Measurements from ENCODE around the gene MTARC1. TPM values are rescaled to one million over a fixed set of nuclear protein-coding genes. Genes with fewer than 3 reads are reported as not detected.

Gene MTARC1
- not detected in 2 replicates for total RNA-seq

- intact Hi-C loops (cut with micrococcal nuclease) = no loop called here
These were observed at the start of gene MTARC1 for GRCh38 chr1:220786337-220787068. Gene MTARC1 (plus strand): TSS chr1:220786913. CDS start chr1:220786945, 32 bp downstream.

GRCh38 chr1:220741349-220741748 lies 45.4 kb upstream of the MTARC1 start:
- intact Hi-C loops (cut with micrococcal nuclease) = no loop called here

- intact Hi-C loops (cut with micrococcal nuclease) = no loop called here
These were observed 44.9 kb upstream of the MTARC1 start for GRCh38 chr1:220741825-220742224.

- intact Hi-C loops (cut with micrococcal nuclease) = no loop called here
These were observed 44.2 kb upstream of the MTARC1 start for GRCh38 chr1:220742520-220742919.

- intact Hi-C loops (cut with micrococcal nuclease) = no loop called here
These were observed 39.9 kb upstream of the MTARC1 start for GRCh38 chr1:220746851-220747250.

GRCh38 chr1:220747437-220748088 lies 39.1 kb upstream of the MTARC1 start:
- intact Hi-C loops (cut with micrococcal nuclease) = no loop called here

GRCh38 chr1:220748089-220748934 lies 38.4 kb upstream of the MTARC1 start, which contains the start of gene MTARC2:
Gene MTARC2 (plus strand): TSS chr1:220748322. CDS start chr1:220748532, 210 bp downstream.
- intact Hi-C loops (cut with micrococcal nuclease) = no loop called here

- intact Hi-C loops (cut with micrococcal nuclease) = no loop called here
These were observed 37.8 kb upstream of the MTARC1 start for GRCh38 chr1:220748936-220749335.

- intact Hi-C loops (cut with micrococcal nuclease) = no loop called here
These were observed 36.6 kb upstream of the MTARC1 start for GRCh38 chr1:220750131-220750515.

GRCh38 chr1:220751111-220751510 lies 35.6 kb upstream of the MTARC1 start:
- intact Hi-C loops (cut with micrococcal nuclease) = no loop called here

GRCh38 chr1:220754212-220754917 lies 32.3 kb upstream of the MTARC1 start:
- intact Hi-C loops (cut with micrococcal nuclease) = no loop called here

GRCh38 chr1:220754918-220755295 lies 31.8 kb upstream of the MTARC1 start:
- intact Hi-C loops (cut with micrococcal nuclease) = no loop called here

- intact Hi-C loops (cut with micrococcal nuclease) = no loop called here
These were observed 31.4 kb upstream of the MTARC1 start for GRCh38 chr1:220755309-220755708.

GRCh38 chr1:220757441-220757840 lies 29.3 kb upstream of the MTARC1 start:
- intact Hi-C loops (cut with micrococcal nuclease) = no loop called here

- intact Hi-C loops (cut with micrococcal nuclease) = no loop called here
These were observed 27.6 kb upstream of the MTARC1 start for GRCh38 chr1:220759147-220759546.

- intact Hi-C loops (cut with micrococcal nuclease) = no loop called here
These were observed 24.9 kb upstream of the MTARC1 start for GRCh38 chr1:220761688-220762427.

GRCh38 chr1:220764757-220765156 lies 22.0 kb upstream of the MTARC1 start:
- intact Hi-C loops (cut with micrococcal nuclease) = no loop called here

- intact Hi-C loops (cut with micrococcal nuclease) = no loop called here
These were observed 19.2 kb upstream of the MTARC1 start for GRCh38 chr1:220767312-220768125.

GRCh38 chr1:220768126-220768601 lies 18.5 kb upstream of the MTARC1 start:
- intact Hi-C loops (cut with micrococcal nuclease) = no loop called here

GRCh38 chr1:220769205-220769604 lies 17.5 kb upstream of the MTARC1 start:
- intact Hi-C loops (cut with micrococcal nuclease) = no loop called here
